B cell (primary cell): ENCODE data around the gene MYH13. TPM values are rescaled to one million over a fixed set of nuclear protein-coding genes. Genes with fewer than 3 reads are reported as not detected.

Experiments used
- ATAC-seq: fragments of 200-7000 bp; cut with Tn5 transposase; one replicate; pipeline ENCODE4 v1.10.0; 2021; ENCODE audit warnings: low read depth, mild to moderate bottlenecking, moderate number of reproducible peaks, moderate library complexity
- CTCF ChIA-PET: fragments of 350-600 bp; sonication (Branson Sonifier 250); formaldehyde crosslinking; loops from one replicate; lab custom pipeline; 2021; ENCODE audit warnings: antibody characterized with exemption, inconsistent platforms; lab: Charles Lee
- POLR2A ChIA-PET: fragments of 350-600 bp; sonication (Branson Sonifier 250); formaldehyde crosslinking; loops from one replicate; lab custom pipeline; 2021; ENCODE audit warnings: antibody characterized with exemption; lab: Charles Lee
- DNase-seq: peaks from one replicate; pipeline ENCODE4 v3.0.0; 2013
- H2AFZ ChIP-seq: 2 replicates; pipeline ENCODE4 v1.6.1; 2012; ENCODE audit warnings: mild to moderate bottlenecking, low read depth, low read length; ENCODE audit not compliant: insufficient read depth, poor library complexity, severe bottlenecking
- H3K27ac ChIP-seq, 2 donors: 1 replicate in 1 of 2; 2 replicates in 1 of 2; pipeline ENCODE4 v1.5.1; 2012 to 2013; ENCODE audit warnings: low read length in 2 of 2, mild to moderate bottlenecking in 2 of 2, moderate library complexity in 1 of 2
- H3K27me3 ChIP-seq, 4 experiments: fragments of 200-600 bp in 1 of 4; sonication (generic) in 1 of 4; replicated peaks in 1 of 4; 1 replicate in 2 of 4; 2 replicates in 2 of 4; pipeline versions ENCODE4 v1.6.1 to v1.7.0; 2013 to 2016; ENCODE audit warnings: low read length in 3 of 4, mild to moderate bottlenecking in 2 of 4, mixed read lengths in 1 of 4, moderate library complexity in 1 of 4; ENCODE audit not compliant: insufficient read depth in 4 of 4, control insufficient read depth in 3 of 4; ENCODE audit errors: control extremely low read depth in 1 of 4
- H3K36me3 ChIP-seq, 2 experiments: replicated peaks in 1 of 2; 1 replicate in 1 of 2; 2 replicates in 1 of 2; pipeline versions ENCODE4 v1.6.1 to v1.7.1; 2013; ENCODE audit warnings: low read length in 1 of 2; ENCODE audit not compliant: insufficient read depth in 2 of 2, control insufficient read depth in 1 of 2; ENCODE audit errors: control extremely low read depth in 1 of 2, extremely low read depth in 1 of 2
- H3K4me1 ChIP-seq, 2 donors: fragments of 200-600 bp in 1 of 2; sonication (generic) in 1 of 2; 1 replicate in 1 of 2; 2 replicates in 1 of 2; pipeline versions ENCODE4 v1.5.1 to v1.6.1; 2013 to 2017; ENCODE audit warnings: low read length in 2 of 2; ENCODE audit not compliant: control insufficient read depth in 2 of 2, insufficient read depth in 2 of 2
- H3K4me2 ChIP-seq: replicated peaks from 2 replicates; pipeline ENCODE3; 2012; ENCODE audit warnings: mild to moderate bottlenecking, low read depth, low read length; ENCODE audit not compliant: poor library complexity, severe bottlenecking
- H3K4me3 ChIP-seq, 5 experiments: fragments of 200-600 bp in 1 of 5; sonication (generic) in 1 of 5; 1 replicate in 3 of 5; 2 replicates in 2 of 5; pipeline versions ENCODE4 v1.5.1 to v1.7.0; 2011 to 2016; ENCODE audit warnings: low read length in 4 of 5, mild to moderate bottlenecking in 4 of 5, low read depth in 2 of 5, control low read depth in 1 of 5, moderate library complexity in 1 of 5; ENCODE audit not compliant: insufficient read depth in 1 of 5; ENCODE audit errors: control extremely low read depth in 1 of 5, extremely low read depth in 1 of 5
- H3K79me2 ChIP-seq: fragments of 200-600 bp; sonication (generic); one replicate; pipeline ENCODE4 v1.6.0; 2016; ENCODE audit warnings: low read length; ENCODE audit not compliant: control insufficient read depth, insufficient read depth
- H3K9ac ChIP-seq: fragments of 200-600 bp; sonication (generic); 2 replicates; pipeline ENCODE4 v1.6.1; 2017; ENCODE audit warnings: mild to moderate bottlenecking, low read length, moderate library complexity
- H3K9me3 ChIP-seq, 3 donors: one replicate each; pipeline versions ENCODE4 v1.6.1 to v1.7.1; 2013; ENCODE audit warnings: low read length in 2 of 3; ENCODE audit not compliant: control insufficient read depth in 2 of 3, insufficient read depth in 1 of 3; ENCODE audit errors: control extremely low read depth in 1 of 3
- H4K20me1 ChIP-seq: 2 replicates; pipeline ENCODE4 v1.6.0; 2012; ENCODE audit warnings: mild to moderate bottlenecking, low read length; ENCODE audit not compliant: insufficient read depth, control insufficient read depth, poor library complexity, severe bottlenecking
- H3K27ac Mint-ChIP-seq: one replicate; pipeline ENCODE4 v1.8.0; 2021; ENCODE audit warnings: mixed read lengths
- H3K27me3 Mint-ChIP-seq: one replicate; pipeline ENCODE4 v1.8.0; 2021; ENCODE audit warnings: mixed read lengths
- H3K4me1 Mint-ChIP-seq: one replicate; pipeline ENCODE4 v1.8.0; 2021; ENCODE audit warnings: mixed read lengths
- H3K4me3 Mint-ChIP-seq: one replicate; pipeline ENCODE4 v1.8.0; 2021; ENCODE audit warnings: mixed read lengths
- H3K9me3 Mint-ChIP-seq: one replicate; pipeline ENCODE4 v1.8.0; 2022; ENCODE audit warnings: mixed read lengths; ENCODE audit not compliant: insufficient read depth
- CTCF ChIP-seq: fragments of 200-600 bp; IDR thresholded peaks from one replicate; pipeline ENCODE4 v1.8.0; 2022; ENCODE audit warnings: antibody characterized with exemption, mild to moderate bottlenecking
- EZH2 ChIP-seq: IDR thresholded peaks from 2 replicates; pipeline ENCODE4 v1.6.1; 2012; ENCODE audit warnings: borderline replicate concordance, low read depth, mild to moderate bottlenecking, moderate library complexity, low read length; ENCODE audit not compliant: insufficient read depth, poor library complexity, severe bottlenecking
- WGBS: methylation state at CpG from one replicate; pipeline ENCODE4 v1.1.5; 2013; ENCODE audit warnings: missing lambda C conversion rate; ENCODE audit not compliant: insufficient coverage; 5-methylcytosine and 5-hydroxymethylcytosine counted together
- intact Hi-C: fragments of 100-400 bp; cut with micrococcal nuclease; formaldehyde crosslinking; loops from one replicate; pipeline ENCODE4 v1.10.0; 2022
- polyA plus RNA-seq: library from polyadenylated mRNA; depleted of rRNA; stranded (reverse); fragments of >200 nt; gene quantifications from 2 replicates; pipeline ENCODE4 v1.2.3, GENCODE V29; 2012
- total RNA-seq, 2 donors: library from RNA; stranded (reverse); fragments of 120-200 nt in 1 of 2; gene quantifications; 1 replicate in 1 of 2; 2 replicates in 1 of 2; pipeline versions ENCODE4 v1.2.3 to v1.2.4, GENCODE V29; 2013 to 2022

MYH13 gene
- total and polyA plus RNA-seq, 2 donors (not counting 1 experiment from before 2014, with no cell fraction given): not detected

GRCh38 chr17:10336393-10336792 lies 36.4 kb downstream of the MYH13 start:
- no peaks in the 10 kb centered on the region for H3K9me3 Mint-ChIP-seq
- Histone ChIP-seq H4K20me1 (no peaks in the 10 kb centered on the region), H3K27ac (no peak overlapping the region), H3K4me2 (no peak overlapping the region), H2AFZ (no peak overlapping the region), H3K4me3 (no peak overlapping the region), H3K27me3 (no peaks in the 10 kb centered on the region), H3K36me3 (no peaks in the 10 kb centered on the region), H3K9me3 (no peaks in the 10 kb centered on the region), H3K79me2 (no peaks in the 10 kb centered on the region), H3K4me1 (no peaks in the 10 kb centered on the region), H3K9ac (no peak overlapping the region)
- intact Hi-C loops: no loop called here
- H3K4me3 Mint-ChIP-seq: no peak overlapping the region
- no peaks in the 10 kb centered on the region for H3K4me1 Mint-ChIP-seq
- 93% methylated on average over 7 of the region's 7 CpGs for WGBS
- ChIA-PET POLR2A (no interaction called here), CTCF (interaction anchor here (0.8 to 1.1 kb wide), 2 partner anchors 9 to 19 kb away, joined by 3 to 5 read pairs; no protein-coding TSS in a partner anchor)
- H3K27ac Mint-ChIP-seq: no peak overlapping the region
- TF ChIP-seq CTCF (no peak), EZH2 (no peak)
- DNase-seq: no peak
- ATAC-seq: no peak
- peaks cover 7% of the 10 kb centered on the region for H3K27me3 Mint-ChIP-seq

GRCh38 chr17:10332515-10332914 lies 40.3 kb downstream of the MYH13 start:
- H3K4me3 Mint-ChIP-seq: no peak overlapping the region

More at GRCh38 chr17:10332515-10332914, 40.3 kb downstream of the MYH13 start:
- ChIA-PET CTCF (no interaction called here), POLR2A (no interaction called here)
- Mint-ChIP-seq H3K9me3 (no peaks in the 10 kb centered on the region), H3K27ac (no peak overlapping the region), H3K27me3 (peaks cover 12% of the 10 kb centered on the region), H3K4me1 (no peaks in the 10 kb centered on the region)
- H3K27me3 ChIP-seq: peaks cover 0 to 7% (median 0%) of the 10 kb centered on the region in 4 experiments
- intact Hi-C loops: no loop called here
- H3K27ac ChIP-seq: no peak overlapping the region
- H3K4me1 ChIP-seq: no peaks in the 10 kb centered on the region
- H4K20me1 ChIP-seq: no peaks in the 10 kb centered on the region
- no peaks in the 10 kb centered on the region for H3K36me3 ChIP-seq
- 90% methylated on average over 3 of the region's 4 CpGs for WGBS
- no peak for DNase-seq
- no peaks in the 10 kb centered on the region for H3K9me3 ChIP-seq
- no peak overlapping the region for H3K4me2 ChIP-seq
- TF ChIP-seq CTCF: no peak
- TF ChIP-seq EZH2: no peak
- no peaks in the 10 kb centered on the region for H3K79me2 ChIP-seq
- no peak overlapping the region for H3K9ac ChIP-seq
- H2AFZ ChIP-seq: no peak overlapping the region
- H3K4me3 ChIP-seq: no peak overlapping the region
- ATAC-seq: no peak
